Stimulated activated CD4-positive, alpha-beta T cell treated with anti-CD3 and anti-CD28 coated beads, TNF-alpha, amount 100 ng/mL, for 4 hours (primary cell): ENCODE results near the gene CCDC27.

Experiments
- DNase-seq, 3 experiments: peaks; one replicate each; pipeline ENCODE4 v3.0.0-alpha.2; 2020; ENCODE audit warnings: low read depth in 3 of 3

CCDC27 gene

GRCh38 chr1:3718764-3719163 lies 33.5 kb upstream of the CCDC27 start:
- no peak for DNase-seq

- DNase-seq, result no peak
Measured at GRCh38 chr1:3721955-3722465, 30.2 kb upstream of the CCDC27 start.

- no peak for DNase-seq
Measured at GRCh38 chr1:3722846-3723245, 29.4 kb upstream of the CCDC27 start.

GRCh38 chr1:3724416-3725030 lies 27.7 kb upstream of the CCDC27 start:
- peak; percentile 63 to 80 (median 71) for DNase-seq

- DNase-seq, result no peak
Measured at GRCh38 chr1:3725366-3725765, 26.9 kb upstream of the CCDC27 start.

GRCh38 chr1:3727042-3727824 lies 25.0 kb upstream of the CCDC27 start:
- no peak for DNase-seq

GRCh38 chr1:3727825-3728776 lies 24.1 kb upstream of the CCDC27 start:
- DNase-seq, result no peak

- no peak for DNase-seq
Measured at GRCh38 chr1:3729594-3730542, 22.4 kb upstream of the CCDC27 start.

GRCh38 chr1:3730543-3731247 lies 21.6 kb upstream of the CCDC27 start:
- no peak for DNase-seq

GRCh38 chr1:3731583-3732433 lies 20.4 kb upstream of the CCDC27 start:
- DNase-seq, result no peak

GRCh38 chr1:3732434-3733093 lies 19.7 kb upstream of the CCDC27 start:
- DNase-seq, result no peak

GRCh38 chr1:3733094-3733882 lies 19.0 kb upstream of the CCDC27 start:
- DNase-seq, result no peak

GRCh38 chr1:3733883-3734589 lies 18.2 kb upstream of the CCDC27 start:
- DNase-seq, result no peak

- no peak for DNase-seq
Measured at GRCh38 chr1:3734602-3735001, 17.6 kb upstream of the CCDC27 start.

GRCh38 chr1:3735027-3735681 lies 17.1 kb upstream of the CCDC27 start:
- DNase-seq, result no peak

- DNase-seq, result no peak
Measured at GRCh38 chr1:3735688-3736087, 16.6 kb upstream of the CCDC27 start.

GRCh38 chr1:3736131-3736561 lies 16.1 kb upstream of the CCDC27 start:
- no peak for DNase-seq
